Activated T-cell treated with anti-CD3 and anti-CD28 coated beads, Interleukin-2, amount 50 U/mL, for 4 hours (primary cell): ENCODE data around the gene CBY1. TPM values are rescaled to one million over a fixed set of nuclear protein-coding genes. Genes with fewer than 3 reads are reported as not detected.
"Not testable (repeated sequence)": the region's sequence is repeated elsewhere in the genome, so short reads cannot be mapped to it uniquely, and the experiment has no call there.

ENCODE experiments used
- ATAC-seq, 2 donors: fragments of 200-7000 bp; cut with Tn5 transposase; one replicate each; pipeline ENCODE4 v1.10.0; 2021
- DNase-seq: peaks from one replicate; pipeline ENCODE4 v3.0.0-alpha.2; 2020
- H3K27me3 Mint-ChIP-seq: one replicate; pipeline ENCODE4 v1.8.0; 2021; ENCODE audit warnings: low read depth, mixed read lengths
- H3K36me3 Mint-ChIP-seq: one replicate; pipeline ENCODE4 v1.8.0; 2022; ENCODE audit warnings: mixed read lengths; ENCODE audit not compliant: insufficient read depth
- H3K4me1 Mint-ChIP-seq: one replicate; pipeline ENCODE4 v1.8.0; 2021; ENCODE audit warnings: low read depth, mixed read lengths
- H3K4me3 Mint-ChIP-seq: one replicate; pipeline ENCODE4 v1.8.0; 2021; ENCODE audit warnings: mild to moderate bottlenecking, moderate library complexity, mixed read lengths
- H3K9me3 Mint-ChIP-seq: one replicate; pipeline ENCODE4 v1.8.0; 2021; ENCODE audit warnings: mixed read lengths
- total RNA-seq, 3 donors: library from RNA; stranded (reverse); gene quantifications; one replicate each; pipeline ENCODE4 v1.2.1, GENCODE V29; 2021

CBY1 gene
- total RNA-seq = 1 to 10 TPM; 4.7 to 6.7 (median 4.9) TPM

DNA sequence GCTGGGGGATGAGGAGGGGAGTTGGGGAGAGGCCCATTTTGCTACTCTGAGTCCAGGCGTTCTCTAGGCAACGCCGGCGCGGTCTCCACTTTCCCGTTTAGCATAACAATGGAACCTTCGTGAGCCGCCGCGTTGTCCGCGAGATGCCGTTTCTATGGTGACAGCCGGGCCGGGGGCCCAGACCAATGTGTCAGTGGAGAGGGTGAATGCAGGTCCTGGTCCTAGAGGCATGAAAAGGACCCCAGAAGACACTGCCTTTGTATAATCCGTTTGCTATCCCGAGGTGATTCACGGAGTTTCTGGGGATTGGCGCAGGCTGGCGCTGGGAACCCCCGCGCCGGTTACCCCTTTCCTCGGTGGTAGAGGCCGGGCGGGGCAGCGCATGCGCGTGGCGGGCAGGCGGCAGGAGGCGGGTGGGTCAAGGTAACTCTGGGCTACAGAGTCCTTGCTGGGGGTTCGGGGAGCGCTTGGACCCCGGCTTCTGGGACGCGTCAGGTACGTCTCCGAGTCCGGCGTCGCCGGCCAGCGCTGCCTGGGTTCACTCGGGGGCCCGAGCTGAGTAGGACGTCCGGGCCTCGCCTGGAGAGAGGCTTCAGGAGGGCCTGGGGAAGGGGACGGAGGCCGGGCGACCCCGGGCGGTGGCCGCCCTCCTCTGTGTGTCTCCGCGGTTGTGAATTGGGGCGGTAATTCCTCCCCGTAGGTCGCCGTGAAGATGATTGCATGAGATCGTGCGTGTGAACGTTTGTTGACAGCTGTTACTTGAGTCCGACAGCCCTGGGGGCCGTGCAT, at the start of gene CBY1, which contains the start of gene FAM227A:
Gene CBY1, plus strand, starts transcription at position 383 of the 789 bp plus-strand sequence. CDS start 11,417 bp downstream, outside the sequence.
Gene FAM227A, minus strand, starts transcription at position 137 of the 789 bp plus-strand sequence. CDS start 6,224 bp downstream, outside the sequence.
- ATAC-seq (peak; percentile 92), DNase-seq (peak; percentile 76)
- Mint-ChIP-seq H3K9me3 (no peaks in the 10 kb centered on the region), H3K4me3 (peak within 1 kb of the TSS; percentile 92), H3K27me3 (no peaks in the 10 kb centered on the region), H3K4me1 (peaks cover 14% of the 10 kb centered on the region), H3K36me3 (no peaks in the 10 kb centered on the region)

DNA sequence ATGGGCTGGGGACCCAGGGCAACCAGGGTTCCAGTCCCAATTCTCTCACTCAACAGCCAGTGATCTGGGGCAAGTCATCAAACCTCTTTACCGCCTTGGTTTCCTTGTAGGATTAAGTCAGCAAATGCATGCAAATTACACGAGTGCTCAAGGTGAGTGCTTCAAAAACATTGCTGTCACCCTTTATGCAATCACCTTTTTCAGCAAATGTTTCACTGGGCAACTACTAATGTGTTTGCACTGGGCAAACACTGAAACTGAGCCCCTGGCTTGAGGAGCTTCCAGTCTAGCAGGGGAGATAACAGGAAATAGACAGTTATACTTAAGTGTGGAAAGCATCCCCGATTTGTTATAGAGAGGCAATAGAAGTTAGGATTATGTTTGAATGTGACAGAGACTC, 48.8 kb upstream of the CBY1 start:
- no peak for ATAC-seq
- Mint-ChIP-seq H3K4me3 (no peak overlapping the region), H3K4me1 (no peaks in the 10 kb centered on the region), H3K27me3 (peaks cover 2% of the 10 kb centered on the region), H3K36me3 (no peaks in the 10 kb centered on the region), H3K9me3 (no peaks in the 10 kb centered on the region)
- DNase-seq = no peak

- H3K9me3 Mint-ChIP-seq = no peaks in the 10 kb centered on the region
- H3K27me3 Mint-ChIP-seq = peaks cover 2% of the 10 kb centered on the region
- H3K4me3 Mint-ChIP-seq = no peak overlapping the region
- ATAC-seq = no peak
- DNase-seq = no peak
- no peaks in the 10 kb centered on the region for H3K4me1 Mint-ChIP-seq
- no peaks in the 10 kb centered on the region for H3K36me3 Mint-ChIP-seq
Measured at GRCh38 chr22:38608992-38609750, 47.3 kb upstream of the CBY1 start.

DNA sequence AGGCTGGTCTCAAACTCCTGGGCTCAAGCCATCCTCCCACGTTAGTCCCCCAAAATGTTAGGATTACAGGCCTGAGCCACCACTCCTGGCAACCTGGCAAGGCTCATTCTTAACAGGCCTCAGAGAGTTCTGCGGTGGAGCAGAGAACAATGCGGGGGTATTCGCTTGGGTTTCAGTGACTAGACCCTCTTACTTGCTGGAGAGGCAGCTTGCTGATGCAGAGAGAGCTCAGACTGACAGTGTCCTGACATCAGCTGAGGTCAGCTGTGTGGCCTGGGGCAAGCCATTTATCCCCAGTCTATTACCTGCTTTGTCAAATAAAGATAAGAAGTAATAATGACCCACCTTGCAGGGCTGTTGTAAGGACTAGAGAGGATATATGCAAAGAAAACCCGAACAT, 46.2 kb upstream of the CBY1 start:
- Mint-ChIP-seq H3K36me3 (no peaks in the 10 kb centered on the region), H3K4me1 (no peaks in the 10 kb centered on the region), H3K4me3 (no peak overlapping the region), H3K9me3 (no peaks in the 10 kb centered on the region), H3K27me3 (peaks cover 2% of the 10 kb centered on the region)
- DNase-seq (no peak), ATAC-seq (no peak)

DNA sequence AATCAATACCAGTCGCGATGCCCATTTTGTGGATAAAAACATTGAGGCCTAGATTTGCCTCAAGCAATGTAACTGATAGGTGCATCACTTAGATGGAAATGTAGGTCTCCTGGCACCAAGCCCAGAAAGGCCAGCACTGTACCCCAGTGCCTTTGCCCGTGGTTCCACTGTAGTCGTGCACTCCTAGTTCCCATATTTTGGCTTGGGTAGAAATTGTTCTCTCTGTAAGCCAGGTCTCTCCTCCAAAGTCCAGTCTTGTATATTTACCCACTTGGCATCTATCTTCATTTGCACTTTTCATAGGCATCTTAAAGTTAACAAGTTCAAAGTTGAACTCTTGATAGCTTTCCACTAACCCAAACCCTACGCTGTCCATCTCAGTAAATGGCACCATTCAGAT, 44.9 kb upstream of the CBY1 start:
- no peak for DNase-seq
- no peaks in the 10 kb centered on the region for H3K9me3 Mint-ChIP-seq
- H3K4me1 Mint-ChIP-seq = no peaks in the 10 kb centered on the region
- no peak for ATAC-seq
- no peak overlapping the region for H3K4me3 Mint-ChIP-seq
- no peaks in the 10 kb centered on the region for H3K36me3 Mint-ChIP-seq
- peaks cover under 1% of the 10 kb centered on the region for H3K27me3 Mint-ChIP-seq

GRCh38 chr22:38612217-38613006, 44.0 kb upstream of the CBY1 start:
- DNase-seq = no peak
- no peak for ATAC-seq

GRCh38 chr22:38613588-38613987, 42.9 kb upstream of the CBY1 start:
- no peak for ATAC-seq
- no peak for DNase-seq

More at GRCh38 chr22:38612217-38613006, 44.0 kb upstream of the CBY1 start:
- Mint-ChIP-seq H3K4me1 (no peaks in the 10 kb centered on the region), H3K36me3 (no peaks in the 10 kb centered on the region), H3K4me3 (no peak overlapping the region), H3K27me3 (peaks cover 5% of the 10 kb centered on the region), H3K9me3 (no peaks in the 10 kb centered on the region)

DNA sequence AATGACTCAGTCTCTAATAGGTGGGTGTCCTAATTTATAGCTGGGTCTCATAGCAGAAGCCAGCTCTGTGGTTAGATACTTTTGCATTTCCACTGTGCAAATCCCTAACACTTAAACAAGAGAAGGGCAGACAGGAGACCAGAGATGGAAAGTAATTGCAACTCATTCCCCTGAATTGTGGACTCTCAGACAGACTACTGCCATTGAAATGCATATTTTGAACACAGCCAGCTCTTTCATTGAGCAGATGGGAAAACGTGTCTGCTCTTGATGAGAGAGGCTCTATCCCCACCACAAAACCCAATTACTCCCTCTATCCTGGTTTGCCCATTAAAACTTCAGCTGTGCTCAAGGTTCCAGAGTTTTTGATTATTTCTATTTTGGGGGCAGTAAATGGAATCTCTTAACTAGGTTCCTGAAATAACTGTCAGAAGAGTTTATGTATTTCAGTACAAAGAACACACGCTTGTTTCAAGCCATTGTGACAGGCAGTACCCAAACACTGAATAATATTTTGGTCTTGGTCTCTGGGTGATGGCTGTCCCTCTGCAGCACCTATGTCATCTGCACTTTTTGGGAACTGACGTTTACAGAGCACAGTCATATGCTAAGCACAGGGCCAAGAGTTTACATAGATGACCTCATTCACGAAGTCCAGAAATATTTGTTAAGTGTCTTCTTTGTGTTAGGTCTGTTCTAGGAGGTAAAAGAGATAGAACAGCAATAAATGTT, 41.9 kb upstream of the CBY1 start:
- peaks cover 9% of the 10 kb centered on the region for H3K27me3 Mint-ChIP-seq
- H3K4me3 Mint-ChIP-seq = no peak overlapping the region
- DNase-seq = no peak
- H3K4me1 Mint-ChIP-seq = no peaks in the 10 kb centered on the region
- ATAC-seq = no peak
- no peaks in the 10 kb centered on the region for H3K36me3 Mint-ChIP-seq
- H3K9me3 Mint-ChIP-seq = peaks cover 6% of the 10 kb centered on the region

More at GRCh38 chr22:38613588-38613987, 42.9 kb upstream of the CBY1 start:
- Mint-ChIP-seq H3K36me3 (no peaks in the 10 kb centered on the region), H3K9me3 (peaks cover 6% of the 10 kb centered on the region), H3K4me3 (no peak overlapping the region), H3K27me3 (peaks cover 5% of the 10 kb centered on the region), H3K4me1 (no peaks in the 10 kb centered on the region)

- not testable (repeated sequence) for H3K4me3 Mint-ChIP-seq, ATAC-seq, H3K36me3 Mint-ChIP-seq, H3K4me1 Mint-ChIP-seq, DNase-seq, H3K9me3 Mint-ChIP-seq, H3K27me3 Mint-ChIP-seq
Measured at GRCh38 chr22:38615064-38615405, 41.4 kb upstream of the CBY1 start.

- DNase-seq (no peak), ATAC-seq (no peak)
- Mint-ChIP-seq H3K36me3 (no peaks in the 10 kb centered on the region), H3K4me3 (no peak overlapping the region), H3K4me1 (no peaks in the 10 kb centered on the region), H3K9me3 (peaks cover 6% of the 10 kb centered on the region), H3K27me3 (peaks cover 10% of the 10 kb centered on the region)
Measured at GRCh38 chr22:38618258-38618657, 38.2 kb upstream of the CBY1 start.

DNA sequence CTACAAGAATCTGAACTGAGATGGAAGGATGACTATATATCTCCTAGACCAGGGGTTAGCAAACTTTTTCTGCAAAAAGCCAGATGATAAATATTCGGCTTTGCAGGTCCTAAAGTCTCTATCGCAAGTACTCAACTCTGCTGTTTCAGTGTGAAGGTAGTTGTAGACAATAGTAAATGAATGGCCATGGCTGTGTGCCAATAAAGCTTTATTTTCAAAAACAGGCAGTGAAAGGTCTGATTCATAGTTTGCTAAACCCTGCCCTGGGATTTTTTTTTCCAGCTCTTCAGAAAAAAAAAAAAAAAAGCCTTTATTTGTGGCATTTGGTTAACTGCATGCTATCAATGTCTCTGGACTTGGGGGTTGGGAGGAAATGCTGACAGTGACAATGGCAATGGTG, 37.8 kb upstream of the CBY1 start:
- Mint-ChIP-seq H3K9me3 (peaks cover 6% of the 10 kb centered on the region), H3K4me1 (no peaks in the 10 kb centered on the region), H3K36me3 (no peaks in the 10 kb centered on the region), H3K4me3 (no peak overlapping the region), H3K27me3 (peaks cover 10% of the 10 kb centered on the region)
- DNase-seq (no peak), ATAC-seq (no peak)

DNA sequence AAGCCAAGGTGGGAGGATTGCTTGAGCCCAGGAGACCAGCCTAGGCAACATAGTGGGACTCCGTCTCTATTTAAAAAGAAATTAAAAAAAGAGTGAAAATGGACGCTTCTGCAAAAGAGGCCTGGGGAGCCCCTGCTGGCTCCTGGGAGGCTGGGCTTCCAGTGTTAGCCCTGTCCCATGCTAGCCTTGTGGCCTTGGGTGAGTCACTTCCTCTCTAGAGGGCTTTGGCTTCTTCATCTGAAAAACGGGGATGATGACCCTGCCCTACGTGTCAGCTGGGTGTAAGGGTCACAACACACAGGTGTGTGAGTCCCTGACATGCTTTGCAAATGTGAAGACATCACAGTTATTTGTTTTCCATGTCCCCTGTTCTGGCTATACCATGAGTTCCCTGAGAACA, 33.1 kb upstream of the CBY1 start:
- Mint-ChIP-seq H3K9me3 (peaks cover 2% of the 10 kb centered on the region), H3K4me3 (no peak overlapping the region), H3K36me3 (no peaks in the 10 kb centered on the region), H3K27me3 (peaks cover 4% of the 10 kb centered on the region), H3K4me1 (no peaks in the 10 kb centered on the region)
- no peak for DNase-seq
- no peak for ATAC-seq

- no peak overlapping the region for H3K4me3 Mint-ChIP-seq
Measured at GRCh38 chr22:38628444-38628843, 28.0 kb upstream of the CBY1 start.

DNA sequence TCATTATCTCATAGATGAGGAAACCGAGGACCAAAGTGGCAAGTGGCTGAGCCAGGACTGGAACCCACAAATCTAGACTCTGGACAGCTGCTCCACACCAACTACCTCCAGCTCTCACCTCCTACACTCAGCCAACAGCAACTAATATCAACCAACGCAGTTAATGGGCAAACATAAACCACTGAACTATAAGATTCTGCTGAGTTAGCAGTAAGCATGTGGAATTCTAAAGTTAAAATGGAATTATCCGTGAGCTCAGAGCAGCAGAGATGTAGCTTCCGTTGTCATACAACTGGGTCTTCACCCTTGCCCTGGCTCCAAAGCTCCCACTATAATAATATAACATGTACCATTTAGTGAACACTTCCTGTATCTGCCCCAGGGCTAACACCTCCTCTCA, 27.3 kb upstream of the CBY1 start:
- Mint-ChIP-seq H3K4me3 (no peak overlapping the region), H3K36me3 (no peaks in the 10 kb centered on the region), H3K27me3 (no peaks in the 10 kb centered on the region), H3K4me1 (peaks cover 12% of the 10 kb centered on the region), H3K9me3 (no peaks in the 10 kb centered on the region)
- DNase-seq (no peak), ATAC-seq (no peak)

More at GRCh38 chr22:38628444-38628843, 28.0 kb upstream of the CBY1 start:
- peaks cover 12% of the 10 kb centered on the region for H3K4me1 Mint-ChIP-seq
- H3K9me3 Mint-ChIP-seq = no peaks in the 10 kb centered on the region
- no peaks in the 10 kb centered on the region for H3K27me3 Mint-ChIP-seq
- H3K36me3 Mint-ChIP-seq = no peaks in the 10 kb centered on the region
- DNase-seq (no peak), ATAC-seq (no peak)
